ENCODE measurements around the gene GRAMD4. TPM values are rescaled to one million over a fixed set of nuclear protein-coding genes. Genes with fewer than 3 reads are reported as not detected.
"Not testable (repeated sequence)": the region's sequence is repeated elsewhere in the genome, so short reads cannot be mapped to it uniquely, and the experiment has no call there.

Gene GRAMD4
- polyA plus RNA-seq, 4 donors, result 20.5 to 25.2 (median 22.9) TPM

DNA sequence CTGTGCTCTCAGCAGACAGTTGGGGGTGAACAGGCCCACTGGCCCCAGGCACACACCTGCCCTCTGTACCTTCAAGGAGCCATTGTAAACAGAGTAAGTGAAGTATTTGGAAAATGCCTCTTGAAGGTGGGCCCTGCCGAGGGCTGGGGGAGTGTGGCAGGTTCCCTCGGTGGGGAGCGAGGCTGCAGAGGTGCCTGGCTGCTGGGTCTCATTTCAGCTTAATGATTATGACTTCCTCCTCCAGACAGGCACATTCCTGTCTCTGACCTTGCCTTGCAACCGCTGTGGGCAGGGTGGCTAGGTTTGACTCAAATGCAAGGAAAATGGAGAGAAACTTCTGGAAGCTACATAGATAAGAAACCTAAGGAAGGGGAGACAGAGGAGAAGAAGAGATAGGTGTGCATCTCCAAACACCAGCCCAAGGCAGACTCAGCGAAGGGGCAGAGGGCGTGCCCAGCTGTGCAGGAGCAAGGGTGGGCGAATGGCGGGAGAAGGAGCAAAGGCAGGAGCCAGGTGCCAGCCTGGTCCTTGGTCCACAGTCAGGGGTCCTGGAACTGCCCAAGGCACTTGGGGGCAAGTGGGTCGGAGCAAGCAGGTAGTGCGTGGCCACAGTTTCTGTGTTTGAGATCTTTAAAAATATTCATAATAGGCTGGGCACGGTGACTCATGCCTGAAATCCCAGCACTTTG is 14.0 kb downstream of the GRAMD4 start:
- no peak for DNase-seq (ENCODE audit: low read depth in 4 of 4, low spot score in 3 of 4)

DNA sequence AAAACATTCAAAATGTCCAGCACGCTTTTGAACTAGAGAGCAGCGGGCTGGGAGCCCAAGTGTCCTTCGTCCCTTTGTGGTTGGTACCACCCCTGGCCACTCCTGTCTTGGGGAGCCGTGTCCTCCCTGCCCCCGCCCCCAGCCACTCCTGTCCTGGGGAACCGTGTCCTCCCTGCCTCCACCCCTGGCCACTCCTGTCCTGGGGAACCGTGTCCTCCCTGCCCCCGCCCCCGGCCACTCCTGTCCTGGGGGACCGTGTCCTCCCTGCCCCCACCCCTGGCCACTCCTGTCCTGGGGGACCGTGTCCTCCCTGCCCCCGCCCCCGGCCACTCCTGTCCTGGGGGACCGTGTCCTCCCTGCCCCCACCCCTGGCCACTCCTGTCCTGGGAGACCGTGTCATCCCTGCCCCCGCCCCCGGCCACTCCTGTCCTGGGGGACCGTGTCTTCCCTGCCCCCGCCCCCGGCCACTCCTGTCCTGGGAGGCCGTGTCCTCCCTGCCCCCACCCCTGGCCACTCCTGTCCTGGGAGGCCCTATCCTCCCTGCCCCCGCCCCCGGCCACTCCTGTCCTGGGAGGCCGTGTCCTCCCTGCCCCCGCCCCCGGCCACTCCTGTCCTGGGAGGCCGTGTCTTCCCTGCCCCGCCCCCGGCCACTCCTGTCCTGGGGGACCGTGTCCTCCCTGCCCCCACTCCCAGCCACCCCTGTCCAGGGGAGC is 14.9 kb downstream of the GRAMD4 start:
- DNase-seq (ENCODE audit: low read depth in 4 of 4, low spot score in 3 of 4), result not testable (repeated sequence)

DNA sequence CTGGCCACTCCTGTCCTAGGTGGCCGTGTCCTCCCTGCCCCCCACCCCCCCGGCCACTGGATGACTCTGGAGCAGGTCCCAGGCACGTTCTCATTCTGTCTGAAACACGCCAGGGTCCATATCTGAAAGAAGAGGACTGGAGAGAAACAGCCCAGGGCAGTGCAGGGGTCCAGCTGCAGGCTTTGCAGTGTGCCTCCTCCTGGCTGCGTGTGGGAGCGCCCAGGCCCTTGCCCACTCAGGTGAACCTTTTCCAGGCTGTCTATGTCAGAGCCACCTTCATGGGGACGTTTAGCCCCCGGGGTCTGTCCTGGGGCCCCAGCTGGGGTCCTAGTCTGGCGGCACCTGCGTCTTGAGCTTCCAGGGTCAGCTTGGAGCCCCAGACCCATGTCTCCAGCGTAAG is 15.6 kb downstream of the GRAMD4 start:
- DNase-seq (ENCODE audit: low read depth in 4 of 4, low spot score in 3 of 4), result no peak

DNA sequence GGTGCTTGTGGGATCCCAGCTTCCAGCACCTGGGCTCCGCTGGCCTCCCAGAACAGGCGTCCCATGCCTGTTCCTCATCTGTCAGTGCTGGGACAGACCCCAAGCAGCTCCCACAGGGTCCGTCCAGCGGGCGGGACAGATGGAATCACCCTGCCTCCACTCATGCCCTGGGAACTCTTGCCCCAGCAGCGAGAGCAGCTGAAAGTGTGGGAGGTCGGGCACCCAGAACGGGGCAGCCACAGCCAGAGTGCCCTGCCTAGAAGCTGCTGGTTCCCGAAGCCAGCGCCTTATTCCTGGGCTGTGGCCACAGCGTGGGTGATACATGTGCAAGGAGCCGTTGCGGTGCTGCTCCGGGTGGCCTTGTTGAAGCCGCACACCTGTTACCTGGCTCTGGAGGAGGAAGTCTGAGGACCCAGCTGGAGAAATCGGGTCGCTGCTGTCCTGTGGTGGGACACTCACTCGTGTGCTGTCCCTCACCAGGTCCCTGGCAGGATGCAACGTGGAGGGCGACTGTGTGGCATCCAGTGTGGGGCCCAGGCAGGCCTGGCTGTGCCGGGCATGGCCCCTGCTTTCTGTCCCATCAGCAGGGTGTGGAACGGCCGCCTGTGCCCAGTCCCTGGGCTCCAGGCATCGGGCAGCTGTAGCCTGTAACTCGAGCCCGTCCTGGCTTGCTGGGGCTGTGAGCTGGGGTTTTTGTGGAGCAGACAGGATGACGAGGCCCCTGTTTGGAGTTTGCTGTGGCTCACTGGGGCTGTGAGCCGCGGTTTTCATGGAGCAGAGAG is 16.2 kb downstream of the GRAMD4 start:
- DNase-seq (ENCODE audit: low read depth in 4 of 4, low spot score in 3 of 4), result no peak

DNA sequence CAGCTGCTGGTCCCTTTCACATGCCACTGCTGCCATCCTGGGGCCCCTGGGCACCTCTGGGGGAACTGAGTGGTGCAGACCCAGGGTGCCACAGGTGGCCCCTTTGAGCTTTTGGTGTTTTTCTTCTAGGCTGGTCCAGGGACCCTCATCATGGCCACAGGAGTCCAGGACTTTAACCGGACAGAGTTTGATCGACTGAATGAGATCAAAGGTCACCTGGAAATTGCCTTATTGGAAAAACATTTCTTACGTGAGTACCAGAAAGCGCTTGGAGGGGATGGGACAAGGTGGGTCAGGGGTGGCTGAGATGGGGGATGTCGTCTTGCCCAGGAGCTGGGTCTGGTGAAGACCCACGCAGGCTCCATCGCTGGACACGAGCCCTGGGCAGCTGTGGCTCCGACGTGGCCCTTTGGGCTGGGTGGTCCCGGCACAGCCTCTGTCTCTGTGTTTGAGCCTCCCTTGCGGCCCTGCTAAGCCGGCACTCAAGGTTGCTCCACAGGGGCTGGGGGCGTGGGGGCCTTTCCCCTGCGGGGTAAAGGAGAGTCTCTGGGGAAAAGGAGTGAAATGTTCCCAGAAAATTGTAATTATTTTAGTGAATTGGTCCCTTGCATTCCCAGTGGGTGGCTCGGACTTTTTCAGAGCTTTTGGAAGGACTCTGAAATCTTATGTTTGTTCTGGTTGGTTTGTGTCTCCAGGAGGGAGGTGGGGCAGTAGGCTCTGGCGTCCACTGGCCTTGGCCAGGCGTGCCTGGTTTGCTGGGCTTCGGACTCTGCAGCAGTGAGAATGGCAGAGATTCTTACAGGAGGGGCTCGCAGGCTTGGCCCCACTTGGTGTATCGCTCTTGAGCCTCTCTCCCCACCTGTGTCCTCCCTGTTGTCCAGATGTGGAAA is 17.8 kb downstream of the GRAMD4 start:
- no peak for DNase-seq (ENCODE audit: low read depth in 4 of 4, low spot score in 3 of 4)

DNA sequence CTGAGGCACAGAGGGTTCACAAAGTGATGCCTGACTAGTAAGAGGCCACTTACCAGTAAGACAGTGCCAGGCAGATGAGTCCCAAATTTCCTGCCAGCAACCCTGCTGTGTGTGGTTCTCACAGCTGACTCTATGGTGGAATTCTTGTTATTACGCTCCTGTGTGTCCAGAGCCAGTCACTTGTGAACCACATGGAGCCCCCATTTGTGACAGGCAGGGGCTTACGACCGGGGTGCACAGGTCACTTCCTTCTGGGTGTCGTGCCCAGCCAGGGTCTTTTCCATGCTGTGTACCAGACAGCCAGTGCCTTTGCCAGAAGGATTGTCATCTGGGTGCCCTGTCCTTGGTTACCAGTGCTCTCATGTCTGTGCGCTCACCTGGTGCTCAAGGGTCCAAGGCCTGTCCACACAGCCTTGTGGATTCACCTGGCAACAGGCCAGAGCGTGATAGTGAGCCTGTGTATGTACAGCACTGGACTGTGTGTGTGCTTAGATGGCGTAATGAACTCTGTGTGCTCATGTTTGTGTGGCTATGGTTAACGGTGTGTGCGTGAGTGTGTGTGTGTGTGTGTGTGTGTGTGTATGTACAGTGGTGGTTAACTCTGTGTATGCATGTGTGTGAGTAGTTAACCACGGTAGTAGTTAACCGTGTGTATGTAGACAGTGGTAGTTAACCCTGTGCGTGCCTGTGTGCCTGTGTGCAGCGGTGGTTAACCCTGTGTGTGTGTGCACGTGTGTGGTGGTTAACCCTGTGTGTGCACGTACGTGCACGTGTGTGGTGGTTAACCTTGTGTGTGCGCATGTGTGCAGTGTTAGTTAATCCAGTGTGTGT is 18.6 kb downstream of the GRAMD4 start:
- no peak for DNase-seq (ENCODE audit: low read depth in 4 of 4, low spot score in 3 of 4)

DNA sequence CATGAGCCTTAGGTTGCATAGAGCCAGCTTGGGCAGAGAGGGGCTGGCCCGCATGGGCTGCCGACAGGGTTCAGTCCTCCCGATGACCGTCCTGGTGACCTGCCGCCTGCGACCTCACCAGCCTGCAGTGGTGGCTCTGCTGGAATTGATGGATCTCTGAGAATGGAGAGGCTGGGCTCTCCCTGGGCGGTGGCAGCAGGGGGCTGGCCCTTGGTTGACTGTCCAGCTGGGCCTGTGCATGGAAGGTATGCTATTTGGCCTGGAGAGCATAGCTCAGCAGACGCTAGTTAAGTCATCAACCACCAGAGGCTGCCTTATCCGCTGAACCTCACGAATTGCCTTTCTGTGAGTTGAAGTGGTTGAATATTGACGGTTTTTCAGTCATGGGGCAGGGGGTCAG is 19.7 kb downstream of the GRAMD4 start:
- DNase-seq (ENCODE audit: low read depth in 4 of 4, low spot score in 3 of 4), result no peak

DNA sequence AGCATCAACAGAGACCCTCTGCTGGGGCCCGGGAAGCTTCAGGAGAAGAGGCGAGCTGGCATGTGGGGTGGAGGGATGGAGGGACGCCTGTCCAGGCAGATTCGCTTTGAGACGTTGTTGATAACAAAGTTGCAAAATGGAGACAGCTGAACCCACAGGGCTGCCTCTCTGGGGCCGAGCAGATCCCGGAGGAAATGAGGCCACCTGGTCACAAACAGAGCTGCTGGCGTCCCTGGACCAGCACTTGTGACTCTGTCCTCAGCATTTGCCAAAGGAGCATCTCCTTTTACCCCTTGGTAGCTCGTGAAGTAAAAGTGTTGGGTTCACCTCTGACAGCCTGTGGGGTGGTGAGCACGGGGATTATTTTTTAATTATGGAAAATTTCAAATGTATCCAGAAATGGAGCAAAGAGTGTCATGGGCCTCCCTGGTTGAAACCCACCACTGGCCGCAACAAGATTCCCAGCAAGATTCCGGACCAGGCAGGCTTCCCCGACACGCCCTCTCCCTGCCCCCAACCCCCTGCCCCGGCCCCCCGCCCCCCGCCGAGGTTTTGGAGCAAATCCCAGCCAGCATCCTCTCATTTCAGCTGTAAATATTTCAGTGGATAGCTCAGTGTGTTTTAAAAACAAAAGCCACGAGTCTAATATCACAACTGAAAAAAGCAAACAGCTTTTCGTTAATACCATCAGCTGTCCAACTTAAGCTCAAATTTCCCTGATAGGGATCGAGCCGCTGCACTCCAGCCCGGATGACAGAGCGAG is 20.3 kb downstream of the GRAMD4 start:
- no peak for DNase-seq (ENCODE audit: low read depth in 4 of 4, low spot score in 3 of 4)

DNA sequence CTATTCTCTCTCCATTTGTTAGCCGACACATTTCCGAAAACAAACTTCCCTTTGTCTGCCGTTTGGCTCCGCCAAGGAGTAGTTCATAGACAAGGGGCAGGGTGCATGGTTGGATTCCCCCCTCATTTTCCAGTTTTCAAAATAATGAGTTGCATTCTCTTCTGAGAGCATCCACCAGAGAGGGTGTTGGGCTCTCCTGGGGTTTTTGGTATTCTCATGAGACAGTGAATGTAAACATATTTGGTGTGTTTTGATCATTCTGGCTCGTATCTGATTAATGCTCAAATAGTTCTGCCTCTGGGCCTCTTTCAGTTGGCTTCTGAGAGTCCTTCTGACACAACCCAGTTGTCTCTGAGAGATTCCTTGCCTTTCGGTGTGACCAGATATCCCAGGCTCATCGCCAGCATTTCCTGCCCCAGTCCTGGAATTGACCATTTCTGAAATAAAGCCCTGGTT is 21.7 kb downstream of the GRAMD4 start:
- DNase-seq (ENCODE audit: low read depth in 4 of 4, low spot score in 3 of 4), result no peak

DNA sequence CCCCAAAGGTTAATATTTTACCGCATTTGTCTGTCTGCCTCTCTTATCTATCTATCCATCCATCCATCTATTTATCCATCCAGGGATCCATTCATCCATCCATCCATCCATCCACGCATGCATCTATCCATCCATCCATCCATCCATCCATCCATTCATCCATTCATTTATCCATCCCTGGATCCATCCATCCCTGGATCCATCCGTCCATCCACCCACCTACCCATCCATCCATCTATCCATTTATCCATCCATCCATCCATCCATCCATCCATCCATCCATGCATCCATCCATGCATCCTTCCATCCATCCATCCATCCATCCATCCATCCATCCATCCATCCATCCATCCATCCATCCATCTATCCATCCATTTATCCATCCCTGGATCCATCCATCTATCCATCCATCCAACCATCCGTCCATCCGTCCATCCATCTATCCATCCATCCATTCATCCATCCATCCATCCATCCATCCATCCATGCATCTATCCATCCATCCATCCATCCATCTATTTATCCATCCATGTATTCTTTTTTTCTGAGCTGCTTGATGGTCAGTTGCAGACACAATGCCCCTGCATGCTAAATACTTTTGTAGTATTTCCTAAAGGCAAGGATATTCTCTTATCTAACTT is 22.8 kb downstream of the GRAMD4 start:
- not testable (repeated sequence) for DNase-seq (ENCODE audit: low read depth in 4 of 4, low spot score in 3 of 4)

DNA sequence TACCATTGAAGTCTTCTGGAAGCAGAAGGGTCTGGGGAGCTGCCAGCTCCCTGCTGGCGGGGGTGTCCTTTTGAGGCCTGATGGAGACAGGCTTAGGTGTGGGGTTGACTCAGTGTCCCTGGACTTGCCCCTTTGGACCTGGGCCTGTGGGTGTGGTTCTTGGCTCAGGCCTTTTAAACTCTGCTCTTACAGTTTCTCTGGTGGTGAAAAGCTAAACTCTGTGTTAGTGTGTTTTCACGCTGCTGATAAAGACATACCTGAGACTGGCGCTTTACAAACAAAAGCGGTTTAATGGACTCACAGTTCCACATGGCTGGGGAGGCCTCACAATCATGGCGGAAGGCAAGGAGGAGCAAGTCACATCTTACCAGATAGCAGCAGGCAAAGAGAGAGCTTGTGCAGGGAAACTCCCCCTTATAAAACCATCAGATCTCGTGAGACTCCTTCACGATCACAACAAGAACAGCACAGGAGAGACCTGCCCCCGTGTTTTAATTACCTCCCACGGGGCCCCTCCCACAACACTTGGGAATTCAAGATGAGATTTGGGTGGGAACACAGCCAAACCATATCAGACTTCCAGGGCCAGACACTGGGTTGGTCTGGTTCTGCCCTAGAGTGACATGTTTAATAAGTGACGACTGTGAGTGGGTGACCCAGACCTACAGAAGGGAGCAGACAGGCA is 26.5 kb downstream of the GRAMD4 start:
- no peak for DNase-seq (ENCODE audit: low read depth in 4 of 4, low spot score in 3 of 4)

DNA sequence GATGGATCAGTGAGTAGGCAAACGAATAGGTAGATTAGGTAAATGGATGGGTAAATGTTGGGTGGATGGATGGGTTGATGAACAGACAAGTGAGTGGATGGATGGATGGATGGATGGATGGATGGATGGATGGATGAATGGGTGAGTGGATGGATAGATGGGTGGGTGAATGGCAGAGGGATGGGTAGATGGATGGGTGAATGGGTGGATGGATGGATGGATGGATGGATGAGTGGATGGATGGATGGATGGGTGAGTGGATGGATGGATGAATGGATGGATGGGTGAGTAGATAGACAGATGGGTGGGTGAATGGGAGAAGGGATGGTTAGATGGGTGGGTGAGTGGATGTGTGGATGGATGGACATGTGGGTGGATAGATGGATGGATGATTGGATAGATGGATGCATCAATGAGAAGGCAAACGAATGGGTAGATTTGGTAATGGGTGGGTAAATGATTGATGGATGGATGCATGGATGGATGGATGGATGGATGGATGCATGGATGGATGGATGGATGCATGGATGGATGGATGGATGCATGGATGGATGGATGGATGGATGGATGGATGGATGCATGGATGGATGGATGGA is 28.1 kb downstream of the GRAMD4 start:
- DNase-seq (ENCODE audit: low read depth in 4 of 4, low spot score in 3 of 4), result not testable (repeated sequence)

DNA sequence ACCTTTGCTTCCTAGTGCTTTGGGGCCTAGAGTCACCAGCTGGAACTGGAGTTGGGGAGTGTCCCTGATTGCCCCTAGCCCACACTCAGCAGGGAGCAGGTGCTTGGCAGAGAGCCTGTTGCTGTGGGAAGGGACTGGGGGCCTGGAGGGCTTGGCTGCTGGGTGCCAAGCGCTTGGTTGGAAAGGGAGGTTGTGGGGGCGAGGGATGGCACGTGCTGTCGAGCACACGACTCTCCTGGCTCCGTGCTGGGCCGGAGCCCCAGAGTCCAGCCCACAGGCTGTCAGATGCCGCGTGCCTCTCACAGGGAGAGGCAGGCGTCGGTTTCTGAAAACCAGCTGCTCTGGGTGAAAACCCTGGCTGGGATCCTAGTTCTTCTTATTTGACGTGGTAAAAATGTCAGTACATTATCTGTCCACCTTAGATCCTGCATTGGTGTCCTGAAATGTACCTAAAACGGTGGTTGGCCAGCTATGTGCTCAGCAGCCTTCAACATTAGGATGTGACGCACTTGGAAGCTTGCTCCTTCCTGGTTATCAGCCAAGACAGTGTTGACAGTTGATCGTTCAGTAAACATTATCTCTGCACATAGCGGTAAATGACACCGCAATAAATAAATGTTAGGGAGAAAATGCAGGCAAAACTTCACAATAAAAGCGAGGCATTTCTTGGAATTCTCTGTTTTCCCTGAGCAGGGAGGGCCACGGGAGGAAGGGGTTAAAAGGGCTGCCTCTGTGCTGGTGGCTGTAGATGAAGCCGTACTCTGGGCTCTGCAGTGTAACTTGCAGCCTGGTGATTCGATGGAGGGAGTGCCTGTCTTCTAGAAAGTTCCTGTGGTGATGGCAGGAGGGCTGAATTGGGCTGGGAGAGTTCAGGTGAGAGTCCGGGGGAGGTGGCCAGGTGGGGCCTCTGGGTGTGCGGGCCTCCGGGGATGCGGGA is 29.2 kb downstream of the GRAMD4 start:
- no peak for DNase-seq (ENCODE audit: low read depth in 4 of 4, low spot score in 3 of 4)

DNA sequence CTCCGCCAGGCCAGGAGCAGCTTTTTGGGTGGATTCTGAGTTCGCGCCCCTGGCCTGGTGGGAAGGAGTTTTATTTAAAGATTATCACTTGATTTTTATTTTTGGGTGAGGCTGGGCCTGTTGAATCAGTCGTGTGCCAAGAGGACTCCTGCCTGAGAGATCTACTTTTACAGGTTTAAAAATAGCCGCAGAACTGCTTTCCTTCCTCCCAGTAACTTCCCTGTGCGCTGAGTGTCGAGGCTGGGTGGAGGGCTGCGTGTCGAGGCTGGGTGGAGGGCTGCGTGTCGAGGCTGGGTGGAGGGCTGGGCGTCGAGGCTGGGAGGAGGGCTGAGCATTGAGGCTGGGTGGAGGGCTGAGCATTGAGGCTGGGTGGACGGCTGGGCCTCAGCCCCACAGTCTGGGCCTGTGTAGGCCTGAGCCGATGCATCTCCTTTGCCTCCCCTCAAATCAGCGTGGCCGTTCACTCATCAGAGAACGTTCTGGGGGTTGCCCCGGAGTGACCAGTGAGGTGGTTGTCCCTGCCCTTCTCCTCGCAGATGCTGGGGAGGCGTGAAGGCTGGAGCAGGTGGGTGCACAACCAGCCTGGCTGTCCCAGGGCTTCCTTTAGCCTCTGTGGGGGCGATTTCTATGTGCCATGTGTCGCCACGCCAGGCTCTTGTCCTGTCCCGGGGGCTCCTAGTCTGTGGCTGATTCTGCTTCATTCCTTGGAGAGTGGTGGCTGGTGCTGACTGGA is 30.1 kb downstream of the GRAMD4 start:
- DNase-seq (ENCODE audit: low read depth in 4 of 4, low spot score in 3 of 4), result no peak

DNA sequence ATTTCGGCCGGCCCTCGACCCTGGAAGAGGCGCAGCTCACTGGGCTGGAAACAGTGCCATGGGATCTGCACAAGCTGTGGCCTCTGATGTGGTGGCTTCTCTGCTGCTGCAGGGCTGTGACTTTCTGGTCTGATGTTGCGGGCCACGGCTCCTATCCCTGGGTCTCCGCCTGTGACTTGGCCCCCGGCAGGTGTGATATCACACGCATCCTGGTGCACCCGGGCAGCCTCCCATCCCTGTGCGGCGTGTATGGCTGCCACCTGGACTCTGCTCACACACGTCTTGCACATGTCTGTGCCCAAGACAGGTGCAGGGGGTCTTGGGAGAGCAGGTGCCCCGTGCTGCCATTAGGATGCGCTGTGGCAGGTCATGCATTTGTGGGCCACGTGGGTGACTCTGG is 31.1 kb downstream of the GRAMD4 start:
- DNase-seq (ENCODE audit: low read depth in 4 of 4, low spot score in 3 of 4), result no peak
